ENCODE results near the gene PXDN.

DNA sequence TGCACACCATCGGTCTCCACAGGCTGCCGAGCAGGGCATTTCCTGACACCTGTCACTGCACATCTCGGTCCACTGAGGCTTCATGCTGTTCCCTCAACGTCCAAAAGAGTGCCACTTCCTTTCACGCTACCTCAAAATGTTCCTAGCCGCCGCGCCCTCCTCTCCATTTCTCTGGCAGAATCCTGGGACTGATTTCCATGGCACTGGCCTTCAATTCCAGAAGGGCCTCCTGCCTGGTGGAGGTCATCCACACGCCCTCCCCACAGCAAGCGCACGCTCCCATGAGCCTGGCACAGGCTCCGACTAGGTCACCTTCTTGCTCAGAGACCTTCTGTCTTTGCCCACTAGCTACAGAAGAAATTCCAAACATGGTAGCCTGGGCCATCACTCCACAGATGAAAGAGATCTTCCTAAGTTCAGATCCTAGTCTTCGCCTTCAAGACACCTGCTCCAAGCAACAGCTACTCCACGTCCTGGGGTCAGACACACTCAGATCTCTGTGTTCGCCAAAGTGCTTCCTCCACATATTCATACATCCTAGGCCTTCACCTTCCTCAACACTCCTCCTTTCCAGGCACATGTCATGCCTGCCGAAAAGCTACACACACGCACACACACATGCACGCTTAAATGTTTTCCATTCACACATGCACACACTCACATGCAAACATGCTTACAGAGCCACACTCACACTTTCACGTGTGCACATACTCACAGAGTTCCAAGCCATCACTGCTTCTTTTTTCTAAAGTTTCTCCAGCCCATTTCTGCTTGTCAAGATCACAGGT lies 94.0 kb downstream of the PXDN start:
- TF ChIP-seq, protein P1, sequence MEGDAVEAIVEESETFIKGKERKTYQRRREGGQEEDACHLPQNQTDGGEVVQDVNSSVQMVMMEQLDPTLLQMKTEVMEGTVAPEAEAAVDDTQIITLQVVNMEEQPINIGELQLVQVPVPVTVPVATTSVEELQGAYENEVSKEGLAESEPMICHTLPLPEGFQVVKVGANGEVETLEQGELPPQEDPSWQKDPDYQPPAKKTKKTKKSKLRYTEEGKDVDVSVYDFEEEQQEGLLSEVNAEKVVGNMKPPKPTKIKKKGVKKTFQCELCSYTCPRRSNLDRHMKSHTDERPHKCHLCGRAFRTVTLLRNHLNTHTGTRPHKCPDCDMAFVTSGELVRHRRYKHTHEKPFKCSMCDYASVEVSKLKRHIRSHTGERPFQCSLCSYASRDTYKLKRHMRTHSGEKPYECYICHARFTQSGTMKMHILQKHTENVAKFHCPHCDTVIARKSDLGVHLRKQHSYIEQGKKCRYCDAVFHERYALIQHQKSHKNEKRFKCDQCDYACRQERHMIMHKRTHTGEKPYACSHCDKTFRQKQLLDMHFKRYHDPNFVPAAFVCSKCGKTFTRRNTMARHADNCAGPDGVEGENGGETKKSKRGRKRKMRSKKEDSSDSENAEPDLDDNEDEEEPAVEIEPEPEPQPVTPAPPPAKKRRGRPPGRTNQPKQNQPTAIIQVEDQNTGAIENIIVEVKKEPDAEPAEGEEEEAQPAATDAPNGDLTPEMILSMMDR (conservative IDR thresholded peaks at IDR 0.05 in 1 of 2, IDR thresholded peaks at IDR 0.05 in 1 of 2; ENCODE audit: extremely low read depth in 1 of 2, insufficient read depth in 1 of 2, low read depth in 1 of 2, low read length in 2 of 2): no peak
- no peak for TF ChIP-seq EZH2 (IDR thresholded peaks at IDR 0.05; ENCODE audit: borderline replicate concordance, low read length)

Data from mammary epithelial cell (primary cell).